NCI-H1105 treated with DMSO at 0.1 percent for 48 hours (cell line): ENCODE measurements around the gene SCAI.
"Not testable (repeated sequence)": the region's sequence is repeated elsewhere in the genome, so short reads cannot be mapped to it uniquely, and the experiment has no call there.

ENCODE experiments used
- DNase-seq: peaks from one replicate; lab custom pipeline; 2025; lab: John Stamatoyannopoulos, UW

Gene SCAI

GRCh38 chr9:125028041-125028440 is 115.3 kb downstream of the SCAI start:
- no peak for DNase-seq

- DNase-seq, result no peak
These were observed 118.4 kb downstream of the SCAI start for GRCh38 chr9:125024917-125025316.

- no peak for DNase-seq
These were observed 122.3 kb downstream of the SCAI start for GRCh38 chr9:125021069-125021468.

GRCh38 chr9:125015655-125016054 is 127.7 kb downstream of the SCAI start:
- DNase-seq, result not testable (repeated sequence)

- DNase-seq, result not testable (repeated sequence)
These were observed 131.3 kb downstream of the SCAI start for GRCh38 chr9:125012013-125012412.

- DNase-seq, result no peak
These were observed 134.7 kb downstream of the SCAI start for GRCh38 chr9:125008599-125008998.

- DNase-seq, result no peak
These were observed 140.0 kb downstream of the SCAI start for GRCh38 chr9:125003332-125003731.

- DNase-seq, result no peak
These were observed 159.6 kb downstream of the SCAI start for GRCh38 chr9:124983698-124984097.

- DNase-seq, result no peak
These were observed 162.9 kb downstream of the SCAI start for GRCh38 chr9:124980431-124980830.

GRCh38 chr9:124975131-124975530 is 168.2 kb downstream of the SCAI start:
- no peak for DNase-seq

GRCh38 chr9:124973807-124974206 is 169.5 kb downstream of the SCAI start:
- no peak for DNase-seq

GRCh38 chr9:124972241-124972770 is 171.0 kb downstream of the SCAI start:
- DNase-seq, result no peak

GRCh38 chr9:124969401-124969800 is 173.9 kb downstream of the SCAI start:
- no peak for DNase-seq

- DNase-seq, result no peak
These were observed 175.1 kb downstream of the SCAI start for GRCh38 chr9:124968238-124968637.

GRCh38 chr9:124965775-124966568 is 177.4 kb downstream of the SCAI start:
- not testable (repeated sequence) for DNase-seq

GRCh38 chr9:124964604-124965003 is 178.7 kb downstream of the SCAI start:
- no peak for DNase-seq

GRCh38 chr9:124964056-124964455 is 179.3 kb downstream of the SCAI start:
- DNase-seq, result no peak

- DNase-seq, result no peak
These were observed 182.9 kb downstream of the SCAI start for GRCh38 chr9:124960409-124960752.

- not testable (repeated sequence) for DNase-seq
These were observed 183.5 kb downstream of the SCAI start for GRCh38 chr9:124959671-124960408.

- no peak for DNase-seq
These were observed 189.1 kb downstream of the SCAI start for GRCh38 chr9:124954255-124954654.

GRCh38 chr9:124950050-124950718 is 193.1 kb downstream of the SCAI start:
- DNase-seq, result no peak

- DNase-seq, result no peak
These were observed 193.9 kb downstream of the SCAI start for GRCh38 chr9:124949387-124949786.
